HL-60 (cell line): ENCODE data around the gene ATOSB.

Source experiments
- GABPA ChIP-seq: IDR thresholded peaks from 2 replicates; pipeline ENCODE4 v1.6.1; 2012; ENCODE audit warnings: low read depth
- TF ChIP-seq, protein P1 (sequence below): IDR thresholded peaks from 2 replicates; pipeline ENCODE4 v1.6.1; 2012; ENCODE audit warnings: low read depth; ENCODE audit not compliant: insufficient replicate concordance
- TF ChIP-seq, protein P2 (sequence below): IDR thresholded peaks from one replicate; pipeline ENCODE4 v1.5.1; 2011; ENCODE audit warnings: low read length, control low read depth, inconsistent platforms; ENCODE audit not compliant: insufficient read depth

DNA sequence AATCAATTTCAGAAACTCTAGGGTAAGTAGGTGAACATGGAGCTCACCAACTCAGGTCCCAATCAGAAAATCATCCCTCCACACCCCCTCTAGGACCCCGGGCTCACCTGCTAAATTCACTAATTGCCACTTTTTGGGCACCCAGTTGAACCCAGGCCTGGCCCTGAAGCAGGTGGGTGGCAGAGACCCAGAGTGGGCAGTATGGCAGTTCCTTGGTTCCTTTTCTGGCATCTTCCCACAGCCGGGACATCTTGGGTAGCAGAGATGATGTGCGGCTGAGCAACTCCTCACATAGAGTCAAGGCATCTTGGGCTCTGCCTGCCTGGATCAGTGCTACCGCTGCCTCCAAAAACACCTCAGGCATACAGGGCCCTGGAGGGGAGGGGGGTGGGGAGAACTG is 40.3 kb downstream of the ATOSB start:
- TF ChIP-seq, protein P1, sequence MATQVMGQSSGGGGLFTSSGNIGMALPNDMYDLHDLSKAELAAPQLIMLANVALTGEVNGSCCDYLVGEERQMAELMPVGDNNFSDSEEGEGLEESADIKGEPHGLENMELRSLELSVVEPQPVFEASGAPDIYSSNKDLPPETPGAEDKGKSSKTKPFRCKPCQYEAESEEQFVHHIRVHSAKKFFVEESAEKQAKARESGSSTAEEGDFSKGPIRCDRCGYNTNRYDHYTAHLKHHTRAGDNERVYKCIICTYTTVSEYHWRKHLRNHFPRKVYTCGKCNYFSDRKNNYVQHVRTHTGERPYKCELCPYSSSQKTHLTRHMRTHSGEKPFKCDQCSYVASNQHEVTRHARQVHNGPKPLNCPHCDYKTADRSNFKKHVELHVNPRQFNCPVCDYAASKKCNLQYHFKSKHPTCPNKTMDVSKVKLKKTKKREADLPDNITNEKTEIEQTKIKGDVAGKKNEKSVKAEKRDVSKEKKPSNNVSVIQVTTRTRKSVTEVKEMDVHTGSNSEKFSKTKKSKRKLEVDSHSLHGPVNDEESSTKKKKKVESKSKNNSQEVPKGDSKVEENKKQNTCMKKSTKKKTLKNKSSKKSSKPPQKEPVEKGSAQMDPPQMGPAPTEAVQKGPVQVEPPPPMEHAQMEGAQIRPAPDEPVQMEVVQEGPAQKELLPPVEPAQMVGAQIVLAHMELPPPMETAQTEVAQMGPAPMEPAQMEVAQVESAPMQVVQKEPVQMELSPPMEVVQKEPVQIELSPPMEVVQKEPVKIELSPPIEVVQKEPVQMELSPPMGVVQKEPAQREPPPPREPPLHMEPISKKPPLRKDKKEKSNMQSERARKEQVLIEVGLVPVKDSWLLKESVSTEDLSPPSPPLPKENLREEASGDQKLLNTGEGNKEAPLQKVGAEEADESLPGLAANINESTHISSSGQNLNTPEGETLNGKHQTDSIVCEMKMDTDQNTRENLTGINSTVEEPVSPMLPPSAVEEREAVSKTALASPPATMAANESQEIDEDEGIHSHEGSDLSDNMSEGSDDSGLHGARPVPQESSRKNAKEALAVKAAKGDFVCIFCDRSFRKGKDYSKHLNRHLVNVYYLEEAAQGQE: no peak
- TF ChIP-seq, protein P2, sequence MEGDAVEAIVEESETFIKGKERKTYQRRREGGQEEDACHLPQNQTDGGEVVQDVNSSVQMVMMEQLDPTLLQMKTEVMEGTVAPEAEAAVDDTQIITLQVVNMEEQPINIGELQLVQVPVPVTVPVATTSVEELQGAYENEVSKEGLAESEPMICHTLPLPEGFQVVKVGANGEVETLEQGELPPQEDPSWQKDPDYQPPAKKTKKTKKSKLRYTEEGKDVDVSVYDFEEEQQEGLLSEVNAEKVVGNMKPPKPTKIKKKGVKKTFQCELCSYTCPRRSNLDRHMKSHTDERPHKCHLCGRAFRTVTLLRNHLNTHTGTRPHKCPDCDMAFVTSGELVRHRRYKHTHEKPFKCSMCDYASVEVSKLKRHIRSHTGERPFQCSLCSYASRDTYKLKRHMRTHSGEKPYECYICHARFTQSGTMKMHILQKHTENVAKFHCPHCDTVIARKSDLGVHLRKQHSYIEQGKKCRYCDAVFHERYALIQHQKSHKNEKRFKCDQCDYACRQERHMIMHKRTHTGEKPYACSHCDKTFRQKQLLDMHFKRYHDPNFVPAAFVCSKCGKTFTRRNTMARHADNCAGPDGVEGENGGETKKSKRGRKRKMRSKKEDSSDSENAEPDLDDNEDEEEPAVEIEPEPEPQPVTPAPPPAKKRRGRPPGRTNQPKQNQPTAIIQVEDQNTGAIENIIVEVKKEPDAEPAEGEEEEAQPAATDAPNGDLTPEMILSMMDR: no peak
- TF ChIP-seq GABPA: no peak
